Neural progenitor cell (in vitro differentiated cells): ENCODE measurements around the gene TTC39C.

Experiments used
- EZH2 ChIP-seq: fragments of 200-600 bp; sonication (generic); IDR thresholded peaks from 2 replicates; pipeline ENCODE4 v1.6.1; 2017; ENCODE audit warnings: antibody characterized with exemption, mild to moderate bottlenecking, moderate library complexity
- EZH2phosphoT487 ChIP-seq: fragments of 200-600 bp; sonication (generic); IDR thresholded peaks from 2 replicates; pipeline ENCODE4 v1.6.1; 2017; ENCODE audit warnings: antibody characterized with exemption
- TF ChIP-seq, protein P1 (sequence below): fragments of 200-600 bp; sonication (generic); IDR thresholded peaks from 2 replicates; pipeline ENCODE4 v1.5.1; 2017; ENCODE audit warnings: antibody characterized with exemption, mild to moderate bottlenecking

DNA sequence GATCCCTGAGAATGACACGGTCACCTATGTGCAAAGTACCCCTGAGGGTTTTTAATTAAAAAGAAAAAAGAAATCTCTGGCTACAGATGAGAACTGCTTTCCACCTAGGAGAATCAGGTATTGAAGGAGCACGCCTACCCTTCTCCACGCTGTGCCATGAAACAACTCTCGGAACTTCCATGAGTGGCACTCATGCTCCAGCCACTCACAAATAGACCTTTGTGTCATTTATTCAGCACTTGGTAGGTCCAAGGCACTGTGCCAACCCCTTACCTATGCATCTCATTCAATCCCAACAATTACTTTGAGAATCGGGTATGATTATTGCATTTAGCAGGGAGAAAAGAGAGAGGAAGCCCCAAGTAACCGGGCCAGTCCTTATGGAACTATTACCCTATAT, 44.9 kb upstream of the TTC39C start:
- TF ChIP-seq, protein P1, sequence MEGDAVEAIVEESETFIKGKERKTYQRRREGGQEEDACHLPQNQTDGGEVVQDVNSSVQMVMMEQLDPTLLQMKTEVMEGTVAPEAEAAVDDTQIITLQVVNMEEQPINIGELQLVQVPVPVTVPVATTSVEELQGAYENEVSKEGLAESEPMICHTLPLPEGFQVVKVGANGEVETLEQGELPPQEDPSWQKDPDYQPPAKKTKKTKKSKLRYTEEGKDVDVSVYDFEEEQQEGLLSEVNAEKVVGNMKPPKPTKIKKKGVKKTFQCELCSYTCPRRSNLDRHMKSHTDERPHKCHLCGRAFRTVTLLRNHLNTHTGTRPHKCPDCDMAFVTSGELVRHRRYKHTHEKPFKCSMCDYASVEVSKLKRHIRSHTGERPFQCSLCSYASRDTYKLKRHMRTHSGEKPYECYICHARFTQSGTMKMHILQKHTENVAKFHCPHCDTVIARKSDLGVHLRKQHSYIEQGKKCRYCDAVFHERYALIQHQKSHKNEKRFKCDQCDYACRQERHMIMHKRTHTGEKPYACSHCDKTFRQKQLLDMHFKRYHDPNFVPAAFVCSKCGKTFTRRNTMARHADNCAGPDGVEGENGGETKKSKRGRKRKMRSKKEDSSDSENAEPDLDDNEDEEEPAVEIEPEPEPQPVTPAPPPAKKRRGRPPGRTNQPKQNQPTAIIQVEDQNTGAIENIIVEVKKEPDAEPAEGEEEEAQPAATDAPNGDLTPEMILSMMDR = no peak
- TF ChIP-seq EZH2 (no peak), EZH2phosphoT487 (no peak)
